WTC11 (cell line): ENCODE measurements around the gene MED27. TPM values are rescaled to one million over a fixed set of nuclear protein-coding genes. Genes with fewer than 3 reads are reported as not detected.

Source experiments
- ATAC-seq: fragments of 200-7000 bp; cut with Tn5 transposase; 2 replicates; pipeline ENCODE4 v1.10.0; 2021; ENCODE audit warnings: mild to moderate bottlenecking, moderate library complexity
- CTCF ChIA-PET: fragments of 300-600 bp; sonication (Branson Sonifier 250); formaldehyde crosslinking; loops from one replicate; lab custom pipeline; 2021; ENCODE audit warnings: antibody characterized with exemption; lab: Charles Lee
- POLR2A ChIA-PET: fragments of 350-600 bp; sonication (Branson Sonifier 250); formaldehyde crosslinking; loops from one replicate; lab custom pipeline; 2021; ENCODE audit warnings: antibody characterized with exemption; lab: Charles Lee
- DNase-seq: peaks from one replicate; pipeline ENCODE4 v3.0.0; 2021; ENCODE audit warnings: low spot score
- H3K27ac Mint-ChIP-seq: 2 replicates; pipeline ENCODE4 v1.8.0; 2021; ENCODE audit warnings: mixed read lengths
- H3K27me3 Mint-ChIP-seq: 2 replicates; pipeline ENCODE4 v1.8.0; 2021; ENCODE audit warnings: low read depth, mild to moderate bottlenecking, moderate library complexity, mixed read lengths
- H3K36me3 Mint-ChIP-seq: 2 replicates; pipeline ENCODE4 v1.8.0; 2021; ENCODE audit warnings: mixed read lengths
- H3K4me1 Mint-ChIP-seq: 2 replicates; pipeline ENCODE4 v1.8.0; 2022; ENCODE audit warnings: mixed read lengths
- H3K4me3 Mint-ChIP-seq: 2 replicates; pipeline ENCODE4 v1.8.0; 2021; ENCODE audit warnings: mild to moderate bottlenecking, moderate library complexity, mixed read lengths
- H3K9me3 Mint-ChIP-seq: 2 replicates; pipeline ENCODE4 v1.8.0; 2021; ENCODE audit warnings: mixed read lengths
- ATF1 ChIP-seq: sonication (generic); formaldehyde crosslinking; IDR thresholded peaks from 2 replicates; pipeline ENCODE4 v1.8.1; 2023; ENCODE audit warnings: mild to moderate bottlenecking, moderate library complexity, missing genetic modification reagents
- CDX4 ChIP-seq: fragments of 250-450 bp; sonication (Bioruptor Pico); IDR thresholded peaks from 2 replicates; pipeline ENCODE4 v1.9.0; 2021; ENCODE audit warnings: moderate library complexity, mild to moderate bottlenecking, inconsistent platforms, borderline replicate concordance
- E2F4 ChIP-seq: sonication (generic); formaldehyde crosslinking; IDR thresholded peaks from 2 replicates; pipeline ENCODE4 v1.8.1; 2022; ENCODE audit warnings: low read depth, mild to moderate bottlenecking, moderate library complexity, missing genetic modification reagents, borderline replicate concordance
- FOXJ3 ChIP-seq: sonication (generic); formaldehyde crosslinking; IDR thresholded peaks from 2 replicates; pipeline ENCODE4 v1.9.0; 2021; ENCODE audit warnings: missing genetic modification reagents, mild to moderate bottlenecking, borderline replicate concordance
- MXD4 ChIP-seq: fragments of 250-450 bp; sonication (Bioruptor Pico); IDR thresholded peaks from 2 replicates; pipeline ENCODE4 v1.8.0; 2021; ENCODE audit warnings: mild to moderate bottlenecking, moderate library complexity, borderline replicate concordance
- PRRX2 ChIP-seq: fragments of 250-450 bp; sonication (Bioruptor Pico); IDR thresholded peaks from 2 replicates; pipeline ENCODE4 v1.8.0; 2021; ENCODE audit warnings: mild to moderate bottlenecking
- SP1 ChIP-seq: sonication (generic); formaldehyde crosslinking; conservative IDR thresholded peaks from 2 replicates; pipeline ENCODE4 v1.8.1; 2022; ENCODE audit warnings: missing genetic modification reagents
- TEAD4 ChIP-seq: sonication (generic); formaldehyde crosslinking; IDR thresholded peaks from 2 replicates; pipeline ENCODE4 v1.8.0; 2022; ENCODE audit warnings: mild to moderate bottlenecking, missing genetic modification reagents
- ZBTB21 ChIP-seq: sonication (generic); formaldehyde crosslinking; IDR thresholded peaks from 2 replicates; pipeline ENCODE4 v1.8.1; 2023; ENCODE audit warnings: mild to moderate bottlenecking, missing genetic modification reagents, borderline replicate concordance
- ZMAT4 ChIP-seq: fragments of 250-450 bp; sonication (Bioruptor Pico); IDR thresholded peaks from 2 replicates; pipeline ENCODE4 v1.9.0; 2021; ENCODE audit warnings: mild to moderate bottlenecking
- ZNF138 ChIP-seq: sonication (generic); formaldehyde crosslinking; conservative IDR thresholded peaks from 2 replicates; pipeline ENCODE4 v1.8.1; 2022; ENCODE audit warnings: mild to moderate bottlenecking, moderate library complexity, missing genetic modification reagents
- ZNF219 ChIP-seq: sonication (generic); formaldehyde crosslinking; IDR thresholded peaks from 2 replicates; pipeline ENCODE4 v1.8.0; 2023; ENCODE audit warnings: missing genetic modification reagents, mild to moderate bottlenecking, borderline replicate concordance
- ZNF281 ChIP-seq: sonication (generic); formaldehyde crosslinking; IDR thresholded peaks from 2 replicates; pipeline ENCODE4 v1.8.0; 2023; ENCODE audit warnings: mild to moderate bottlenecking, missing genetic modification reagents
- total RNA-seq: library from RNA; stranded (reverse); gene quantifications from 3 replicates; pipeline ENCODE4 v1.2.3, GENCODE V29; 2021
- TF ChIP-seq, protein P1 (sequence below): sonication (generic); formaldehyde crosslinking; IDR thresholded peaks from 2 replicates; pipeline ENCODE4 v1.8.1; 2023; ENCODE audit warnings: mild to moderate bottlenecking, missing genetic modification reagents, moderate library complexity
- TF ChIP-seq, protein P2 (sequence below): sonication (generic); formaldehyde crosslinking; IDR thresholded peaks from 2 replicates; pipeline ENCODE4 v1.8.1; 2022; ENCODE audit warnings: mild to moderate bottlenecking, missing genetic modification reagents, moderate library complexity, borderline replicate concordance
- TF ChIP-seq, protein P3 (sequence below): sonication (generic); formaldehyde crosslinking; conservative IDR thresholded peaks from 2 replicates; pipeline ENCODE4 v1.8.1; 2023; ENCODE audit warnings: mild to moderate bottlenecking, low read depth, missing genetic modification reagents, moderate library complexity
- TF ChIP-seq, protein P4 (sequence below): sonication (generic); formaldehyde crosslinking; IDR thresholded peaks from 2 replicates; pipeline ENCODE4 v1.8.1; 2023; ENCODE audit warnings: mild to moderate bottlenecking, missing genetic modification reagents, borderline replicate concordance

MED27 gene
- total RNA-seq, 1 experiment from 2014 or later = 27.9 TPM

GRCh38 chr9:131867611-131868192, 212.0 kb downstream of the MED27 start:
- ATAC-seq (no peak), DNase-seq (no peak)
- Mint-ChIP-seq H3K4me1 (peaks cover 19% of the 10 kb centered on the region), H3K36me3 (no peaks in the 10 kb centered on the region), H3K27me3 (no peaks in the 10 kb centered on the region), H3K4me3 (no peak overlapping the region), H3K27ac (no peak overlapping the region), H3K9me3 (no peaks in the 10 kb centered on the region)
- POLR2A ChIA-PET = no interaction called here
- CTCF ChIA-PET = interaction anchor here (0.6 to 2.2 kb wide), 3 partner anchors 87 to 368 kb away, joined by 3 to 12 read pairs (median 3); no protein-coding TSS in a partner anchor
- TF ChIP-seq E2F4 = no peak
- TF ChIP-seq, protein P1, sequence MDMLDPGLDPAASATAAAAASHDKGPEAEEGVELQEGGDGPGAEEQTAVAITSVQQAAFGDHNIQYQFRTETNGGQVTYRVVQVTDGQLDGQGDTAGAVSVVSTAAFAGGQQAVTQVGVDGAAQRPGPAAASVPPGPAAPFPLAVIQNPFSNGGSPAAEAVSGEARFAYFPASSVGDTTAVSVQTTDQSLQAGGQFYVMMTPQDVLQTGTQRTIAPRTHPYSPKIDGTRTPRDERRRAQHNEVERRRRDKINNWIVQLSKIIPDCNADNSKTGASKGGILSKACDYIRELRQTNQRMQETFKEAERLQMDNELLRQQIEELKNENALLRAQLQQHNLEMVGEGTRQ = no peak
- TF ChIP-seq ATF1 = no peak
- no peak for TF ChIP-seq CDX4 (CRISPR knock-in tag)

GRCh38 chr9:131865446-131866195, 214.0 kb downstream of the MED27 start:
- Mint-ChIP-seq H3K4me1 (peaks cover 16% of the 10 kb centered on the region), H3K9me3 (no peaks in the 10 kb centered on the region), H3K4me3 (no peak overlapping the region), H3K27ac (peak overlapping the region; percentile 25; the same call in 1 of the 2 replicates), H3K36me3 (no peaks in the 10 kb centered on the region), H3K27me3 (no peaks in the 10 kb centered on the region)
- TF ChIP-seq, protein P2, sequence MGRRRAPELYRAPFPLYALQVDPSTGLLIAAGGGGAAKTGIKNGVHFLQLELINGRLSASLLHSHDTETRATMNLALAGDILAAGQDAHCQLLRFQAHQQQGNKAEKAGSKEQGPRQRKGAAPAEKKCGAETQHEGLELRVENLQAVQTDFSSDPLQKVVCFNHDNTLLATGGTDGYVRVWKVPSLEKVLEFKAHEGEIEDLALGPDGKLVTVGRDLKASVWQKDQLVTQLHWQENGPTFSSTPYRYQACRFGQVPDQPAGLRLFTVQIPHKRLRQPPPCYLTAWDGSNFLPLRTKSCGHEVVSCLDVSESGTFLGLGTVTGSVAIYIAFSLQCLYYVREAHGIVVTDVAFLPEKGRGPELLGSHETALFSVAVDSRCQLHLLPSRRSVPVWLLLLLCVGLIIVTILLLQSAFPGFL (CRISPR knock-in tag) = no peak
- TF ChIP-seq ZMAT4 (CRISPR knock-in tag) (no peak), CDX4 (CRISPR knock-in tag) (no peak), PRRX2 (CRISPR knock-in tag) (no peak), ZNF219 (no peak), MXD4 (CRISPR knock-in tag) (no peak), ZNF138 (CRISPR knock-in tag) (no peak), ZBTB21 (CRISPR knock-in tag) (no peak), ZNF281 (CRISPR knock-in tag) (no peak), TEAD4 (CRISPR knock-in tag) (no peak), FOXJ3 (CRISPR knock-in tag) (no peak), SP1 (CRISPR knock-in tag) (no peak)
- TF ChIP-seq, protein P3, sequence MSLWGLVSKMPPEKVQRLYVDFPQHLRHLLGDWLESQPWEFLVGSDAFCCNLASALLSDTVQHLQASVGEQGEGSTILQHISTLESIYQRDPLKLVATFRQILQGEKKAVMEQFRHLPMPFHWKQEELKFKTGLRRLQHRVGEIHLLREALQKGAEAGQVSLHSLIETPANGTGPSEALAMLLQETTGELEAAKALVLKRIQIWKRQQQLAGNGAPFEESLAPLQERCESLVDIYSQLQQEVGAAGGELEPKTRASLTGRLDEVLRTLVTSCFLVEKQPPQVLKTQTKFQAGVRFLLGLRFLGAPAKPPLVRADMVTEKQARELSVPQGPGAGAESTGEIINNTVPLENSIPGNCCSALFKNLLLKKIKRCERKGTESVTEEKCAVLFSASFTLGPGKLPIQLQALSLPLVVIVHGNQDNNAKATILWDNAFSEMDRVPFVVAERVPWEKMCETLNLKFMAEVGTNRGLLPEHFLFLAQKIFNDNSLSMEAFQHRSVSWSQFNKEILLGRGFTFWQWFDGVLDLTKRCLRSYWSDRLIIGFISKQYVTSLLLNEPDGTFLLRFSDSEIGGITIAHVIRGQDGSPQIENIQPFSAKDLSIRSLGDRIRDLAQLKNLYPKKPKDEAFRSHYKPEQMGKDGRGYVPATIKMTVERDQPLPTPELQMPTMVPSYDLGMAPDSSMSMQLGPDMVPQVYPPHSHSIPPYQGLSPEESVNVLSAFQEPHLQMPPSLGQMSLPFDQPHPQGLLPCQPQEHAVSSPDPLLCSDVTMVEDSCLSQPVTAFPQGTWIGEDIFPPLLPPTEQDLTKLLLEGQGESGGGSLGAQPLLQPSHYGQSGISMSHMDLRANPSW (CRISPR knock-in tag) = no peak
- TF ChIP-seq, protein P4, sequence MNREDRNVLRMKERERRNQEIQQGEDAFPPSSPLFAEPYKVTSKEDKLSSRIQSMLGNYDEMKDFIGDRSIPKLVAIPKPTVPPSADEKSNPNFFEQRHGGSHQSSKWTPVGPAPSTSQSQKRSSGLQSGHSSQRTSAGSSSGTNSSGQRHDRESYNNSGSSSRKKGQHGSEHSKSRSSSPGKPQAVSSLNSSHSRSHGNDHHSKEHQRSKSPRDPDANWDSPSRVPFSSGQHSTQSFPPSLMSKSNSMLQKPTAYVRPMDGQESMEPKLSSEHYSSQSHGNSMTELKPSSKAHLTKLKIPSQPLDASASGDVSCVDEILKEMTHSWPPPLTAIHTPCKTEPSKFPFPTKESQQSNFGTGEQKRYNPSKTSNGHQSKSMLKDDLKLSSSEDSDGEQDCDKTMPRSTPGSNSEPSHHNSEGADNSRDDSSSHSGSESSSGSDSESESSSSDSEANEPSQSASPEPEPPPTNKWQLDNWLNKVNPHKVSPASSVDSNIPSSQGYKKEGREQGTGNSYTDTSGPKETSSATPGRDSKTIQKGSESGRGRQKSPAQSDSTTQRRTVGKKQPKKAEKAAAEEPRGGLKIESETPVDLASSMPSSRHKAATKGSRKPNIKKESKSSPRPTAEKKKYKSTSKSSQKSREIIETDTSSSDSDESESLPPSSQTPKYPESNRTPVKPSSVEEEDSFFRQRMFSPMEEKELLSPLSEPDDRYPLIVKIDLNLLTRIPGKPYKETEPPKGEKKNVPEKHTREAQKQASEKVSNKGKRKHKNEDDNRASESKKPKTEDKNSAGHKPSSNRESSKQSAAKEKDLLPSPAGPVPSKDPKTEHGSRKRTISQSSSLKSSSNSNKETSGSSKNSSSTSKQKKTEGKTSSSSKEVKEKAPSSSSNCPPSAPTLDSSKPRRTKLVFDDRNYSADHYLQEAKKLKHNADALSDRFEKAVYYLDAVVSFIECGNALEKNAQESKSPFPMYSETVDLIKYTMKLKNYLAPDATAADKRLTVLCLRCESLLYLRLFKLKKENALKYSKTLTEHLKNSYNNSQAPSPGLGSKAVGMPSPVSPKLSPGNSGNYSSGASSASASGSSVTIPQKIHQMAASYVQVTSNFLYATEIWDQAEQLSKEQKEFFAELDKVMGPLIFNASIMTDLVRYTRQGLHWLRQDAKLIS (CRISPR knock-in tag) = no peak
- POLR2A ChIA-PET = no interaction called here
- CTCF ChIA-PET = interaction anchor here (1.3 kb wide), 1 partner anchor 27 kb away, joined by 3 read pairs; no protein-coding TSS in a partner anchor
- ATAC-seq = no peak
- no peak for DNase-seq
